HG03060 (cell line): ENCODE results near the gene SOS2.
"Not testable (repeated sequence)": the region's sequence is repeated elsewhere in the genome, so short reads cannot be mapped to it uniquely, and the experiment has no call there.

Experiments used
- ATAC-seq: cut with Tn5 transposase; IDR thresholded peaks from one replicate; pipeline ENCODE4 v1.9.1; 2021; ENCODE audit warnings: low read depth, moderate number of reproducible peaks; ENCODE audit not compliant: unreplicated experiment

The SOS2 gene

GRCh38 chr14:50229681-50230080 is 1.7 kb downstream of the SOS2 start:
- ATAC-seq = no peak

GRCh38 chr14:50228313-50228712 is 3.1 kb downstream of the SOS2 start:
- ATAC-seq = no peak

- no peak for ATAC-seq
These were observed 5.4 kb downstream of the SOS2 start for GRCh38 chr14:50225974-50226297.

- no peak for ATAC-seq
These were observed 6.1 kb downstream of the SOS2 start for GRCh38 chr14:50225067-50225973.

GRCh38 chr14:50222055-50222613 is 9.2 kb downstream of the SOS2 start:
- ATAC-seq = no peak

- no peak for ATAC-seq
These were observed 12.9 kb downstream of the SOS2 start for GRCh38 chr14:50218501-50218900.

GRCh38 chr14:50215416-50215815 is 16.0 kb downstream of the SOS2 start:
- ATAC-seq = no peak

GRCh38 chr14:50213795-50214194 is 17.6 kb downstream of the SOS2 start:
- ATAC-seq = no peak

- no peak for ATAC-seq
These were observed 18.7 kb downstream of the SOS2 start for GRCh38 chr14:50212726-50213125.

GRCh38 chr14:50210074-50210473 is 21.3 kb downstream of the SOS2 start:
- ATAC-seq = no peak

GRCh38 chr14:50198499-50198898 is 32.9 kb downstream of the SOS2 start:
- ATAC-seq = no peak

GRCh38 chr14:50191499-50191898 is 39.9 kb downstream of the SOS2 start:
- no peak for ATAC-seq

GRCh38 chr14:50186107-50186506 is 45.3 kb downstream of the SOS2 start:
- no peak for ATAC-seq

GRCh38 chr14:50173891-50174290 is 57.5 kb downstream of the SOS2 start:
- ATAC-seq = no peak

GRCh38 chr14:50171895-50172294 is 59.5 kb downstream of the SOS2 start:
- no peak for ATAC-seq

GRCh38 chr14:50167381-50167780 is 64.0 kb downstream of the SOS2 start:
- ATAC-seq = not testable (repeated sequence)

GRCh38 chr14:50156111-50156510 is 75.3 kb downstream of the SOS2 start:
- ATAC-seq = no peak

GRCh38 chr14:50148799-50149198 is 82.6 kb downstream of the SOS2 start:
- no peak for ATAC-seq

GRCh38 chr14:50139192-50139591 is 92.2 kb downstream of the SOS2 start:
- ATAC-seq = no peak

GRCh38 chr14:50127802-50128201 is 103.6 kb downstream of the SOS2 start:
- ATAC-seq = no peak

GRCh38 chr14:50123062-50123461 is 108.3 kb downstream of the SOS2 start:
- ATAC-seq = no peak

- no peak for ATAC-seq
These were observed 109.1 kb downstream of the SOS2 start for GRCh38 chr14:50122291-50122690.
